ENCODE results near the gene CYP4F22.
A peak's percentile ranks its signal among the peaks of the same experiment; 100 is the strongest.
"Not testable (repeated sequence)": the region's sequence is repeated elsewhere in the genome, so short reads cannot be mapped to it uniquely, and the experiment has no call there.

Gene CYP4F22

DNA sequence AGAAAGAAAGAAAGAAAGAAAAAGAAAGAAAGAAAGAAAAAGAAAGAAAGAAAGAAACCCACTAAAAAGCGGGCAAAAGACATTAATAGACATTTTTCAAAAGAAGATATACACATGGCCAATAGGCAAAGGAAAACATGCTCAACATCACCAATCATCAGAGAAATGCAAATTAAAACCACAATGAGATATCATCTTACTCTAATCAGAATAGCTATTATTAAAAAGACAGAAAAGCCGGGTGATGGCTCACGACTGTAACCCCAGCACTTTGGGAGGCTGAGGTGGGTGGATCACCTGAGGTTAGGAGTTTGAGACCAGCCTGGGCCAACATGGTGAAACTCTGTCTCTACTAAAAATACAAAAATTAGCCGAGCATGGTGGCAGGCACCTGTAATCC, 34.5 kb upstream of the CYP4F22 start:
- Histone ChIP-seq H3K9me3 (ENCODE audit: control insufficient read depth, low read length) (peaks cover 11% of the 10 kb centered on the region), H3K27me3 (replicated peaks; ENCODE audit: control insufficient read depth, insufficient read depth, low read length) (peaks cover 14% of the 10 kb centered on the region), H3K4me1 (ENCODE audit: control insufficient read depth, insufficient read depth, low read length) (peaks cover 10% of the 10 kb centered on the region)
- not testable (repeated sequence) for H3K4me3 ChIP-seq (ENCODE audit: low read length); H3K9ac ChIP-seq (ENCODE audit: low read length); H3K36me3 ChIP-seq (ENCODE audit: control insufficient read depth, insufficient read depth, low read length, severe bottlenecking); DNase-seq (ENCODE audit: low read depth)

DNA sequence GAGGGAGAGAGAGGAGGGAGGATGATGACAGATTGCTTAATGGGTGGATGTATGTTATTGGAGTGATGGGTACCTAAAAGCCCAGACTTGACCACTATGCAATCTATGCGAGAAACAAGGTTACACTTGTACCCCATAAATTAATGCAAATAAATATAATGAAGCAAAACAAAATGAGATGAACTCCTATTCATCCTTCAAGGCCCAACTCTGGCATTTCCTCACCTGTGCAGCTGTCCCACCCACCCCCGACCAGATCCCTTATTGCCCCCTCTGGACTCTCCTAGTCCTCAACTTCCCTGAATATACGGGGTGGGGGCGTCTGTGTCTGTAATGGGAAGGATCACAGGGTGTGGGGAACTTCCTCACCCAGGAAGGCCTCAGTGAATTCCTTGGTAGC, 33.2 kb upstream of the CYP4F22 start:
- H3K27me3 ChIP-seq (replicated peaks; ENCODE audit: control insufficient read depth, insufficient read depth, low read length): peaks cover 3% of the 10 kb centered on the region
- H3K36me3 ChIP-seq (ENCODE audit: control insufficient read depth, insufficient read depth, low read length, severe bottlenecking): no peaks in the 10 kb centered on the region
- peaks cover 11% of the 10 kb centered on the region for H3K9me3 ChIP-seq (ENCODE audit: control insufficient read depth, low read length)
- no peak overlapping the region for H3K9ac ChIP-seq (ENCODE audit: low read length)
- peaks cover 5% of the 10 kb centered on the region for H3K4me1 ChIP-seq (ENCODE audit: control insufficient read depth, insufficient read depth, low read length)
- no peak for DNase-seq (ENCODE audit: low read depth)
- H3K4me3 ChIP-seq (ENCODE audit: low read length): no peak overlapping the region

DNA sequence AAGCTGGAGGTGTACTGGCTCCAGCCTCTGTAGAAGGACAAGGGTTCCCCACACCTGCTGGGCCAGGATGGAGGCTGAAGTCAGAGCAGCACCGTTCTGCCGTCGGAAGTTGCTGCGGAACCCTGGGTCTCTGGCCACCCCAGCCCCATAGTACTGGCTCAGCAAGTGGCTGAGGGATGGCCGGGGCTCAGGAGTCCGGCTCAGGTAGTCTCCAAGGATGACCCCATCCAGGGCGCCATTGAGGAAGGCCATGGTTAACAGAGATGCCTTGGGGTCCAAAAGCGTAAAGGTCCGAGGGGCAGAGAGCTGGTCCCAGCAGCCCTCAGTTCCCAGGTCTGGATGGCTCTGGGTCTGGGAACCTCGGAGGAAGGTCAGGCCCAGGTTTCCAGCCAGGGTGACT, 32.7 kb upstream of the CYP4F22 start:
- no peak for DNase-seq (ENCODE audit: low read depth)
- Histone ChIP-seq H3K27me3 (replicated peaks; ENCODE audit: control insufficient read depth, insufficient read depth, low read length) (peaks cover 3% of the 10 kb centered on the region), H3K9ac (ENCODE audit: low read length) (no peak overlapping the region), H3K4me1 (ENCODE audit: control insufficient read depth, insufficient read depth, low read length) (peaks cover 6% of the 10 kb centered on the region), H3K9me3 (ENCODE audit: control insufficient read depth, low read length) (peaks cover 11% of the 10 kb centered on the region), H3K36me3 (ENCODE audit: control insufficient read depth, insufficient read depth, low read length, severe bottlenecking) (no peaks in the 10 kb centered on the region), H3K4me3 (ENCODE audit: low read length) (no peak overlapping the region)

DNA sequence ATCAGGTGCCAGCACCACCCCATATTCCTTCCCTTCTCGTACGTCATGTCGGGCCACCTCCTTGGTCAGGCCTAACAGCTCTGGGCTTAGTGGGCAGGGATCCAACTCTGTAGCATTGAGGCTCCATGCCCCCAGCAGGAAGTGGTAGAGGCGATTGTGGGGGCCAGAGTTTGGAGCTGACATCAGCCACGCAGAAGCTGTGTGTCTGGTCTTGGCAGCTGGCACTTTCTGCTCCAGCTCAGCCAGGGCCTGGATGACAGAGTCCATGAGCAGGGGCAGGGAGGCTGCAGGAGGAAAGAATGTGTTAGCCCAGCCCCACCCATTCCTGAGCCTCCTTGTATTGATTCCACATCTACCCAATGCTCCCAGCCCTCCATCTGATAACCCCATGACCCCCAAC, 32.0 kb upstream of the CYP4F22 start:
- Histone ChIP-seq H3K9me3 (ENCODE audit: control insufficient read depth, low read length) (peaks cover 11% of the 10 kb centered on the region), H3K4me1 (ENCODE audit: control insufficient read depth, insufficient read depth, low read length) (peaks cover 6% of the 10 kb centered on the region), H3K27me3 (replicated peaks; ENCODE audit: control insufficient read depth, insufficient read depth, low read length) (peaks cover 3% of the 10 kb centered on the region), H3K9ac (ENCODE audit: low read length) (no peak overlapping the region), H3K4me3 (ENCODE audit: low read length) (no peak overlapping the region), H3K36me3 (ENCODE audit: control insufficient read depth, insufficient read depth, low read length, severe bottlenecking) (no peaks in the 10 kb centered on the region)
- no peak for DNase-seq (ENCODE audit: low read depth)

DNA sequence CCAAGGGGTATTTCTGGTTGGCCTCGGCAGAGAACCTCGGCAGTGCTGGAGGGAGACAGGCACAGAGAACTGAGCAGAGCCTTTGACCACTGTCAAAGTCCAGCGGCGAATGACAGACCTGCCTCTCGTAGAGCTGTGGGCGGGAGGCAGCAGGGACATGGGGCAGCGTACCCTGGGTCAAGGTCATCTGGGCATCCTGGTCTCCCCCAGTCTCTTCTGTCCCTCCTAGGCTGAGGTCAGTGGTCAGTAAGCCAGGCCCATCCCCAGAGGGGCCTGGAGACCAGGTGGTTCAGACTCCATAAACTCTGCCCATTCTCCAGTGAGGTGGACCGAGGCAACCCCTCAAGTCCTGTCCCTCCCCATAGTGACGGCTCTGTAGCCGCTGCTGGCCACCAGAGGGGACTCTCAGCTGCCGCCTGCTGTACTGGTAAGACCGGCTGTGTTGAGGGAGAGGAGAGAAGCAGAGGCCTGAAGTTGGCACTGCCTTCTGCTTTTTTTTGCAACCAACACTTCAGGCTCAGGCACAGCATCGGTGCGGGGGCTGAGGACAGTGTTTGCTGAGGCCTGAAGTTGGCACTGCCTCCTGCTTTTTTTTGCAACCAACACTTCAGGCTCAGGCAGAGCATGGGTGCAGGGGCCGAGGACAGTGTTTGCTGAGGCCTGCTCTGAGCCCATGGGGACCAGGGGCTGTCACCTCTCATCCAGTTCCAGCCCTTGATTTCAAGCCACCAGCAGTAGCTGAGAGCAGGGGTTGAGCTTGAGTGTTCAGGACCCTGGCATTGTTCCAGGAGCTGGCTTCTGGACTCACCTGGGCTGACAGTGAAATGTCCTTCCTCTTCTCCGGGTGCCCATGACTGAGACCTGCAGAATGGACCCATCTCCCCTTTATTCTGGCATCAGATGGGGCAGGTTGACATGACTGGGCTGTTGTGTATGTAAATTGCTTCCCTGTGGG, 28.7 kb upstream of the CYP4F22 start, which contains the start of gene PGLYRP2:
Gene PGLYRP2 (minus strand): TSS at position 111 of the 955 bp plus-strand sequence. CDS start 130 bp downstream, outside the sequence.
- Histone ChIP-seq H3K36me3 (ENCODE audit: control insufficient read depth, insufficient read depth, low read length, severe bottlenecking) (no peaks in the 10 kb centered on the region), H3K9me3 (ENCODE audit: control insufficient read depth, low read length) (peaks cover 4% of the 10 kb centered on the region), H3K4me3 (ENCODE audit: low read length) (no peak within 1 kb of the TSS), H3K27me3 (replicated peaks; ENCODE audit: control insufficient read depth, insufficient read depth, low read length) (no peaks in the 10 kb centered on the region), H3K9ac (ENCODE audit: low read length) (no peak within 1 kb of the TSS), H3K4me1 (ENCODE audit: control insufficient read depth, insufficient read depth, low read length) (peaks cover 6% of the 10 kb centered on the region)
- no peak for DNase-seq (ENCODE audit: low read depth)

DNA sequence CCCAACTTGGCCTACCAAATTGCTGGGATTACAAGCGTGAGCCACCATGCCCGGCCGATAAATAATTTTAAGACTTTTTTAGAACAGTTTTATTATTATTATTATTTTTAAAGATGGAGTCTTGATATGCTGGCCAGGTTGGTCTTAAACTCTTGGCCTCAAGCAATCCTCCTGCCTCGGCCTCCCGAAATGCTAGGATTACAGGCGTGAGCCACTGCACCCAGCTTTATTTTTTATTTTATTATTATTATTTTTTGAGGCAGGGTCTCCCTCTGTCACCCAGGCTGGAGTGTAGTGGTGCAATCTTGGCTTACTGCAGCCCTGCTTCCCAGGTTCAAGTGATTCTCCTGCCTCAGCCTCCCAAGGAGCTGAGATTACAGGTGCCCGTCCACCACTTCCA, 27.3 kb upstream of the CYP4F22 start:
- not testable (repeated sequence) for H3K36me3 ChIP-seq (ENCODE audit: control insufficient read depth, insufficient read depth, low read length, severe bottlenecking); H3K27me3 ChIP-seq (replicated peaks; ENCODE audit: control insufficient read depth, insufficient read depth, low read length); H3K9ac ChIP-seq (ENCODE audit: low read length); H3K4me1 ChIP-seq (ENCODE audit: control insufficient read depth, insufficient read depth, low read length); H3K9me3 ChIP-seq (ENCODE audit: control insufficient read depth, low read length); H3K4me3 ChIP-seq (ENCODE audit: low read length); DNase-seq (ENCODE audit: low read depth)

DNA sequence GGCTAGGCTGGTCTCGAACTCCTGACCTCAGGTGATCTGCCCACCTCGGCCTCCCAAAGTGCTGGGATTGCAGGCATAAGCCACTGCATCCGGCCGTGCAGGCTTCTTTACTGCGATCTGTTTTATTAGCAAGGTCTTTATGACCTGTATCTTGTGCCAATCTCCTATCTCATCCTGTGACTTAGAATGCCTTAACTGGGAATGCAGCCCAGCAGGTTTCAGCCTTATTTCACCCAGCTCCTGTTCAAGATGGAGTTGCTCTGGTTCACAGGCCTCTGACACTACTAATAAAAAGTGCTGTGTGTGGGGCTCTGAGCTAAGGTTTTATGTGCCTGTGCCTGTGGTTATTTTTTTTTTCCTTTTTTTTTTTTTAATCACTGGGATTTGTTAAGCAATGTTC, 22.6 kb upstream of the CYP4F22 start:
- H3K9me3 ChIP-seq (ENCODE audit: control insufficient read depth, low read length); H3K9ac ChIP-seq (ENCODE audit: low read length); H3K27me3 ChIP-seq (replicated peaks; ENCODE audit: control insufficient read depth, insufficient read depth, low read length); H3K36me3 ChIP-seq (ENCODE audit: control insufficient read depth, insufficient read depth, low read length, severe bottlenecking); DNase-seq (ENCODE audit: low read depth); H3K4me3 ChIP-seq (ENCODE audit: low read length): not testable (repeated sequence)
- H3K4me1 ChIP-seq (ENCODE audit: control insufficient read depth, insufficient read depth, low read length): peaks cover 14% of the 10 kb centered on the region

DNA sequence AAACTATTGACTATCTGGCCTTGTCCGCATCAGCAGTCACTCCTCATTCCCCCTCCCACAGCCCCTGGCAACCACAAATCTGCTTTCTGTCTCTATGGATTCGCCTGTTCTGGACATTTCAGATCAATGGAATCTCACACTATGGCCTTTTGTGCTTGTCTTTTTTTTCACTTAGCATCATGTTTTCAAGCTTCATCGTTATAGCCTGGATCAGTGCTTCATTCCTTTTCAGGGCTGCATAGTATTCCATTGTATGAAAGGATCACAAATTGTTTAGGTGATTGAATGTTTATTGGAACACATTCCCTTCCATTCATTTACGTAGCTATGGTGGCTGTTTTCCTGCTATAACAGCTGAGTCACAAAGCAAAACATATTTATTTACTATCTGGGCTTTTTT, 21.3 kb upstream of the CYP4F22 start:
- H3K27me3 ChIP-seq (replicated peaks; ENCODE audit: control insufficient read depth, insufficient read depth, low read length): no peaks in the 10 kb centered on the region
- no peak overlapping the region for H3K9ac ChIP-seq (ENCODE audit: low read length)
- no peak overlapping the region for H3K4me3 ChIP-seq (ENCODE audit: low read length)
- no peak for DNase-seq (ENCODE audit: low read depth)
- no peaks in the 10 kb centered on the region for H3K9me3 ChIP-seq (ENCODE audit: control insufficient read depth, low read length)
- peaks cover 14% of the 10 kb centered on the region for H3K4me1 ChIP-seq (ENCODE audit: control insufficient read depth, insufficient read depth, low read length)
- H3K36me3 ChIP-seq (ENCODE audit: control insufficient read depth, insufficient read depth, low read length, severe bottlenecking): no peaks in the 10 kb centered on the region

DNA sequence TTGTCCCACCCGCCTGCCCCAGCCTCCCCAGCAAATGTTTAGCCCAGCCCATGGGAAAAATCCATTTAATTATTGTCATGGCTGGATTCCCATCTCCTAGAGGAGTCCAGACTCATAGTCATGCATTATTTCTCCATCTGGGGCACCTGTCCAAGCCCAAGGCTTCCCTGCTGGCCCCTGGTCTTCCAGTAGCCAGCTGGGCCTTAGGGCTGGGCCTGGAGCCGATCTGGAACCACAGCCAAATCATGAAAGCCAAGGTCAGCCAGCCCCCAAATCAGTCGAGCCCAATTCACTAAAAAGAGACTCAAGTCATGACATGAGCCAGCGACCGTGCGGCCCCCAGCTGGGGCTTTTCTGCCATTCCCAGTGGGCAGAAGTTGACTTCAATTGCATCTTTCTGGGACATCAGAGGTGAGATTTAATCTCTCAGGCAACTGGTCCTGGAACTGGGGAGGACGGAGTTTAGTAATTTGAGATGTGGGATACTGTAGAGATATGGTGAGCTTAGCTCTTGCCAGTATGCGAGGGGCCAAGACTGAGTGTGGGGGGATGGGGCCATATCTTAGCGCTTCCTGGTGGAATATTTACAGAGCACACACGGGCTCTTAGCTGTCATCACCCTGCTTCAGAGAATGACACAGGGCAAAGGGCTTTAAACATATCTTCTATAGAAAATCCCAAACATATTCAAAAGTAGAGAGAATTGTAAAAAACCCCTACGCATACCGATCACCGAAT, 19.7 kb upstream of the CYP4F22 start:
- Histone ChIP-seq H3K9me3 (ENCODE audit: control insufficient read depth, low read length) (no peaks in the 10 kb centered on the region), H3K9ac (ENCODE audit: low read length) (peak overlapping the region; percentile 32), H3K36me3 (ENCODE audit: control insufficient read depth, insufficient read depth, low read length, severe bottlenecking) (no peaks in the 10 kb centered on the region), H3K27me3 (replicated peaks; ENCODE audit: control insufficient read depth, insufficient read depth, low read length) (no peaks in the 10 kb centered on the region), H3K4me1 (ENCODE audit: control insufficient read depth, insufficient read depth, low read length) (peaks cover 14% of the 10 kb centered on the region), H3K4me3 (ENCODE audit: low read length) (peak overlapping the region; percentile 54)
- no peak for DNase-seq (ENCODE audit: low read depth)

DNA sequence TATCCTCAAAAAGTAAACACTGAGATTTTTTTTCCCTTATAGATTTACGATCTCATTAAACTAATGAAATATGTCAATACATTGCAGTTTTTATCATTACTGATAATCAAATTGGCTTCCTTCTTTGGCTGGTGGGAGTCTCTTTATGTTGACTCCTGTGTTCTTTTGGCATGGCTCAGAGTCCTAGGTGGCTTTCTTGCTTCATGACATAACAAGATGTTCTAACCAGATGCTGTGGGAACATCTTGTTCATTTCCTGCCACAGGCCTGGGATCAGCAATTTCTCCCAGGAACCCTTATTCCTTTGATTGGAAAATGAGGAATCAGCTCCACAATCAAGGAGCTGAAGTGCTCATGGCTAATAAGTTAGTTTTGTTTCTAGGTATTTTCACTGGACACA, 13.2 kb upstream of the CYP4F22 start:
- Histone ChIP-seq H3K36me3 (ENCODE audit: control insufficient read depth, insufficient read depth, low read length, severe bottlenecking) (no peaks in the 10 kb centered on the region), H3K27me3 (replicated peaks; ENCODE audit: control insufficient read depth, insufficient read depth, low read length) (peaks cover 8% of the 10 kb centered on the region), H3K9ac (ENCODE audit: low read length) (no peak overlapping the region), H3K9me3 (ENCODE audit: control insufficient read depth, low read length) (no peaks in the 10 kb centered on the region), H3K4me3 (ENCODE audit: low read length) (no peak overlapping the region), H3K4me1 (ENCODE audit: control insufficient read depth, insufficient read depth, low read length) (peaks cover 5% of the 10 kb centered on the region)
- no peak for DNase-seq (ENCODE audit: low read depth)

DNA sequence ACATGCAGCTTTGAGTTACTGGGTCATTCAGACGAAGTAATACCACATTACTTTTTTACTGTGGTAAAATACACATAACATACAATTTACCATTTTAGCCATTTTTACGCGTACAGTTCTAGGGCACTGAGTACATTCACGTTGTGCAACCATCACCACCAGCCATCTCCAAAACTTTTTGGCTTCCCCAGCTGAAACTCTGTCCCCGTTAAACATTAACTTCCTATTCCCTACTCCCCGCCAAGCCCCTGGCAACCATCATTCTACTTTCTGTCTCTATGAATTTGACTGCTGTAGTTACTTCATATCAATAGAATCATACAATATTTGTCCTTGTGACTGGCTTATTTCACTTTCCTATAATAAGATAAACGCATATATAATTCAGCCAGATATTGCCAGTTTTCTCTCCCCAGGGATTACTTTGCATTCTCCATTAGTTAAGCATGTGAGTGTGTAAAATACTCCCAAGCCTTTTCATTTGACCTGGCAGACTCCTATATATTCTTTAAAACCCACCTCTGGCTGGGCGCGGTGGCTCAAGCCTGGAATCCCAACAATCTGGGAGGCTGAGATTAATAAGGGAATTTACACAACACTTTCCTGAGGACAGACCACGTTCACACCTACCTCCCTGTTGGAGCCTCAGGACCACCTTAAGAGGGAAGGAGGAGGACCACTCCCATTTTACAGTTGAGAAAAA, 10.0 kb upstream of the CYP4F22 start:
- Histone ChIP-seq H3K9me3 (ENCODE audit: control insufficient read depth, low read length) (no peaks in the 10 kb centered on the region), H3K36me3 (ENCODE audit: control insufficient read depth, insufficient read depth, low read length, severe bottlenecking) (no peaks in the 10 kb centered on the region), H3K4me3 (ENCODE audit: low read length) (no peak overlapping the region), H3K9ac (ENCODE audit: low read length) (no peak overlapping the region), H3K27me3 (replicated peaks; ENCODE audit: control insufficient read depth, insufficient read depth, low read length) (peaks cover 24% of the 10 kb centered on the region), H3K4me1 (ENCODE audit: control insufficient read depth, insufficient read depth, low read length) (peaks cover 5% of the 10 kb centered on the region)
- no peak for DNase-seq (ENCODE audit: low read depth)
